ENCODE results near the gene RANBP3.

DNA sequence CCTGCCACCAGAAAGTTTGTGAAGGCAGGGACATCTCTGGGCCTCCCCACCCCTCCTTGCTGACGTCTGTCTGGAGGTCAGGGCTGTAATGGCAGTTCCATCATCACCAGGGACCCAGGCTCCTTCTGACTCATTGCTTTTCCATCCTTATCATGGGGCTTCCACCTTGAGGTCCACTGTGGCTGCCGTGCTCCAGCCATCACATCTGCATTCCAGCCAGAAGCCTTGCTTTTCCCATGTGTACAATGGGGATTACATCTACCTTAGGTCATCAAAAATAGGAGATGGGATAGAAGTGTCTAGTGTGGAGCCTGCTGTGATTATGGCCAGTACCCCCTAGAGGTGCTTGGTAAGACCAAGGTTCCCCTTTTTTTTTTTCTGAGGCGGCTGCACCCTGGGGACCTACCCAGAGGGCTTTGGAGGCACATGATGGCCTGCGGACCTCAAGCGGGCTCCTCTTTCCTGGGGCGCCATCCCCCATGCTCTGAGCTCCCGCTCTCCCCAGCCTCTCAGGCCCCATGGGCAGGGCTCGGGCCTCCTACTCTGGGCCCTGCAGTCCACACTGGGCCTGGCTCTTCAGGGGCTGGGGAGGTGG lies 13.4 kb upstream of the RANBP3 start:
- TF ChIP-seq, protein P1, sequence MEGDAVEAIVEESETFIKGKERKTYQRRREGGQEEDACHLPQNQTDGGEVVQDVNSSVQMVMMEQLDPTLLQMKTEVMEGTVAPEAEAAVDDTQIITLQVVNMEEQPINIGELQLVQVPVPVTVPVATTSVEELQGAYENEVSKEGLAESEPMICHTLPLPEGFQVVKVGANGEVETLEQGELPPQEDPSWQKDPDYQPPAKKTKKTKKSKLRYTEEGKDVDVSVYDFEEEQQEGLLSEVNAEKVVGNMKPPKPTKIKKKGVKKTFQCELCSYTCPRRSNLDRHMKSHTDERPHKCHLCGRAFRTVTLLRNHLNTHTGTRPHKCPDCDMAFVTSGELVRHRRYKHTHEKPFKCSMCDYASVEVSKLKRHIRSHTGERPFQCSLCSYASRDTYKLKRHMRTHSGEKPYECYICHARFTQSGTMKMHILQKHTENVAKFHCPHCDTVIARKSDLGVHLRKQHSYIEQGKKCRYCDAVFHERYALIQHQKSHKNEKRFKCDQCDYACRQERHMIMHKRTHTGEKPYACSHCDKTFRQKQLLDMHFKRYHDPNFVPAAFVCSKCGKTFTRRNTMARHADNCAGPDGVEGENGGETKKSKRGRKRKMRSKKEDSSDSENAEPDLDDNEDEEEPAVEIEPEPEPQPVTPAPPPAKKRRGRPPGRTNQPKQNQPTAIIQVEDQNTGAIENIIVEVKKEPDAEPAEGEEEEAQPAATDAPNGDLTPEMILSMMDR (IDR thresholded peaks at IDR 0.05): no peak
- no peak for TF ChIP-seq EZH2phosphoT487 (IDR thresholded peaks at IDR 0.05)
- TF ChIP-seq EZH2 (IDR thresholded peaks at IDR 0.05): no peak

All from neural progenitor cell (in vitro differentiated cells).